TTC549 (cell line): ENCODE results near the gene CD200.

Experiments
- FAIRE-seq: peaks from 2 replicates; lab custom pipeline; 2012; peaks lifted over from hg19 to GRCh38; lab: Jason Lieb, UNC

The CD200 gene

GRCh38 chr3:112333381-112334317, 693 bp downstream of the CD200 start:
- no peak for FAIRE-seq

- FAIRE-seq = no peak
These were observed 1.9 kb downstream of the CD200 start for GRCh38 chr3:112334691-112335433.

GRCh38 chr3:112335434-112335781, 2.5 kb downstream of the CD200 start:
- FAIRE-seq = no peak

GRCh38 chr3:112338021-112338726, 5.2 kb downstream of the CD200 start:
- no peak for FAIRE-seq

GRCh38 chr3:112338727-112339056, 5.7 kb downstream of the CD200 start:
- FAIRE-seq = no peak

GRCh38 chr3:112339134-112339533, 6.2 kb downstream of the CD200 start:
- FAIRE-seq = no peak

GRCh38 chr3:112339609-112340008, 6.7 kb downstream of the CD200 start:
- FAIRE-seq = no peak

GRCh38 chr3:112341386-112341785, 8.4 kb downstream of the CD200 start:
- no peak for FAIRE-seq

GRCh38 chr3:112345681-112346080, 12.7 kb downstream of the CD200 start:
- no peak for FAIRE-seq

GRCh38 chr3:112346491-112347122, 13.7 kb downstream of the CD200 start:
- FAIRE-seq = no peak

GRCh38 chr3:112348943-112349342, 16.0 kb downstream of the CD200 start:
- no peak for FAIRE-seq

- FAIRE-seq = no peak
These were observed 16.6 kb downstream of the CD200 start for GRCh38 chr3:112349557-112349956.

GRCh38 chr3:112350018-112350810, 17.3 kb downstream of the CD200 start:
- FAIRE-seq = no peak

- FAIRE-seq = no peak
These were observed 18.1 kb downstream of the CD200 start for GRCh38 chr3:112351036-112351435.

GRCh38 chr3:112351823-112352222, 18.9 kb downstream of the CD200 start:
- FAIRE-seq = no peak

- FAIRE-seq = no peak
These were observed 19.8 kb downstream of the CD200 start for GRCh38 chr3:112352720-112353119.

- no peak for FAIRE-seq
These were observed 20.4 kb downstream of the CD200 start for GRCh38 chr3:112353365-112353764.

GRCh38 chr3:112354642-112355306, 21.8 kb downstream of the CD200 start:
- no peak for FAIRE-seq

- no peak for FAIRE-seq
These were observed 22.3 kb downstream of the CD200 start for GRCh38 chr3:112355307-112355687.

GRCh38 chr3:112357930-112358780, 25.2 kb downstream of the CD200 start:
- no peak for FAIRE-seq
